ENCODE measurements around the gene ELF5.

Gene ELF5

DNA sequence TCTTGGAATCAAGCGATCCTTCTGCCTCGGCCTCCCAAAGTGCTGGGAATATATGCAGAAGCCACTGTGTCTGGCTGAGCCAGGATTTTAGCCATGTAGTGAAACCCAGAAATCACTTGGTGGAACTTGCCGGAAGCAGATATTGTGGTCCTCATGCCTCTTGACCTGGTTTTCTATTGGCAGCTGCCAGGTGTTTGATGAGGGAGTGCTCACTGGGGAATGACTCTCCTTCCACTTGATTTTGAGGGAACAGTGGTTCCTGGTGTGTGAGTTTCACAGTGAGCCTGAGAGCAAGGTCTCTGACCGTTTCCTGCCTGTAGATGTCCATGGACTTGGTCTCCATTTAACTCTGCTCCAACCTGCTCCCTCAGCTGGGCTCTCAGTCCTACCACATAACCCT lies 34.7 kb upstream of the ELF5 start:
- TF ChIP-seq, protein P1, sequence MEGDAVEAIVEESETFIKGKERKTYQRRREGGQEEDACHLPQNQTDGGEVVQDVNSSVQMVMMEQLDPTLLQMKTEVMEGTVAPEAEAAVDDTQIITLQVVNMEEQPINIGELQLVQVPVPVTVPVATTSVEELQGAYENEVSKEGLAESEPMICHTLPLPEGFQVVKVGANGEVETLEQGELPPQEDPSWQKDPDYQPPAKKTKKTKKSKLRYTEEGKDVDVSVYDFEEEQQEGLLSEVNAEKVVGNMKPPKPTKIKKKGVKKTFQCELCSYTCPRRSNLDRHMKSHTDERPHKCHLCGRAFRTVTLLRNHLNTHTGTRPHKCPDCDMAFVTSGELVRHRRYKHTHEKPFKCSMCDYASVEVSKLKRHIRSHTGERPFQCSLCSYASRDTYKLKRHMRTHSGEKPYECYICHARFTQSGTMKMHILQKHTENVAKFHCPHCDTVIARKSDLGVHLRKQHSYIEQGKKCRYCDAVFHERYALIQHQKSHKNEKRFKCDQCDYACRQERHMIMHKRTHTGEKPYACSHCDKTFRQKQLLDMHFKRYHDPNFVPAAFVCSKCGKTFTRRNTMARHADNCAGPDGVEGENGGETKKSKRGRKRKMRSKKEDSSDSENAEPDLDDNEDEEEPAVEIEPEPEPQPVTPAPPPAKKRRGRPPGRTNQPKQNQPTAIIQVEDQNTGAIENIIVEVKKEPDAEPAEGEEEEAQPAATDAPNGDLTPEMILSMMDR (IDR thresholded peaks at IDR 0.05; ENCODE audit: low read depth, low read length): no peak
- no peak for DNase-seq (ENCODE audit: extremely low read depth, low read depth)

GRCh38 chr11:34546511-34547209 lies 33.1 kb upstream of the ELF5 start:
- TF ChIP-seq, protein P1 (IDR thresholded peaks at IDR 0.05; ENCODE audit: low read depth, low read length): no peak
- no peak for DNase-seq (ENCODE audit: extremely low read depth, low read depth)

DNA sequence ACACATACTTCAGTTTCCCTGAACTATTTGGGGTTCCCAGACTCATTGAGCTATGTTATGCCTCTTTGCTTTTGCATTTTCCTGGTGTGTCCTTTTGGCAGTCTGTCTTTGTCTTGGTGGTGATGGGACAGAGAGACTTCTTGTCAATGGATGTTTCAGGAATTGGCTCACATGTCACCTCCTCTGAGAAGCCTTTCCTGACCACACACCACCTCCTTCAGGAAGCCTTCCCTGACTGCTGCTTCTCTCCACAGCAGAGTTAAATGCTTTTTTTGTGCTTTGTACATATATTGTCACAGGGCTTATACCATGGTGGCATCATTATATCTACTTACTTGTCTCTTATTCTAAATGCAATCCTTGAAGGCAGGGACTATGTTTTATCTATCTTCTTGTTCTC lies 28.5 kb upstream of the ELF5 start:
- TF ChIP-seq, protein P1 (IDR thresholded peaks at IDR 0.05; ENCODE audit: low read depth, low read length): no peak
- DNase-seq (ENCODE audit: extremely low read depth, low read depth): no peak

- TF ChIP-seq, protein P1 (IDR thresholded peaks at IDR 0.05; ENCODE audit: low read depth, low read length): no peak
- no peak for DNase-seq (ENCODE audit: extremely low read depth, low read depth)
These were observed 27.3 kb upstream of the ELF5 start for GRCh38 chr11:34540870-34541269.

GRCh38 chr11:34537636-34538035 lies 24.0 kb upstream of the ELF5 start:
- TF ChIP-seq, protein P1 (IDR thresholded peaks at IDR 0.05; ENCODE audit: low read depth, low read length): no peak
- no peak for DNase-seq (ENCODE audit: extremely low read depth, low read depth)

DNA sequence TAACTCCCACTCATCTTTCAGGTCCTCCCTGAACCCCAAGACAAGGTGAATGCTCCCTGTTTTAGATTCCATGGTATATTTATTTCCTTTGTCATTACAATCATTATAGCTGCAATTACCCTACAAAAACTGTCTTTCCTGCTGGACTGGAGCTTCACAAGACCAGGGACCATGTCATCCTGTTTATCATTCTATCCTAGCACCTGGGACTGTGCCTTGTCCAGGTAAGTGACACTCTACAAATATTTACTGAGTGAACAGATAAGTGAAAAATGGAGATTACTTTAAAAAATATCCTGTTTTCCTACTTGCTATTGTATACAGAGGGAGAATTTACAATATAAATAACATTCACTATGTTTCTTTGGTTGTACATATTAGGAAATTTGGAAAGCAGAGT lies 22.5 kb upstream of the ELF5 start:
- DNase-seq (ENCODE audit: extremely low read depth, low read depth): no peak
- TF ChIP-seq, protein P1 (IDR thresholded peaks at IDR 0.05; ENCODE audit: low read depth, low read length): no peak

- DNase-seq (ENCODE audit: extremely low read depth, low read depth): no peak
These were observed 21.2 kb upstream of the ELF5 start for GRCh38 chr11:34534826-34535225.

More at GRCh38 chr11:34534826-34535225, 21.2 kb upstream of the ELF5 start:
- TF ChIP-seq, protein P1 (IDR thresholded peaks at IDR 0.05; ENCODE audit: low read depth, low read length): no peak
